Measurements from ENCODE around the gene CFAP45. TPM values are rescaled to one million over a fixed set of nuclear protein-coding genes. Genes with fewer than 3 reads are reported as not detected.

Gene CFAP45
- total and polyA plus RNA-seq, 9 of the 15 experiments (the other 6 are each of a cell fraction or from before 2014, with no cell fraction given) = 0.65 to 2.4 (median 1.5) TPM

DNA sequence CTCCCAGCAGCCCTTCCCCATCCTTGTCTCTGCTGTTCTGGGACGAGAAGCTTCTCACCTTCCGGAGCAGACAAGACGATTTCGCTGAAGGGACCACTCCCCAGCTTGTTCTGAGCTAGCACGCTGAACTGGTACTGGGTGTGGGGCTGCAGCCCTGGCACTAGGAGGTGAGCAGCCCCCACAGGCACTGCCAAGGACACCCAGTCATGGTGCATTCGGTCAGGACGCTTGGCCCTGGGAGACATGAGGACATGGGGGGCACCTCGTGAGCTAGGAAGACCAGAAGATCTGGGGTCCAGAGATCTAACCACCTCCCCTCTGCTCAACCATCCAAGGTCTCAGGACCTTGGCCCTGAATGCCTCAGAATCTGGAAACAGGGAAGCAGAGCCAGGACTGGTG, 30.7 kb upstream of the CFAP45 start:
- Histone ChIP-seq H3K36me3 (ENCODE audit: control insufficient read depth, insufficient read depth, low read length) (no peaks in the 10 kb centered on the region), H3K9me1 (ENCODE audit: control insufficient read depth, insufficient read depth, low read length) (no peaks in the 10 kb centered on the region), H3K79me2 (ENCODE audit: control insufficient read depth, insufficient read depth, low read length) (no peaks in the 10 kb centered on the region; the same call in 2 of the 3 replicates), H3K4me3 (no peak overlapping the region), H3K27me3 (ENCODE audit: control insufficient read depth in 2 of 2, insufficient read depth in 2 of 2, low read length in 2 of 2) (peaks cover 9 to 45% of the 10 kb centered on the region in 2 experiments; a peak in 4 of 5 replicates), H3K9me3 (replicated peaks; ENCODE audit: control insufficient read depth, insufficient read depth, low read depth, low read length) (no peaks in the 10 kb centered on the region), H3K27ac (ENCODE audit: extremely low read depth, low read depth, low read length) (no peak overlapping the region), H2AFZ (ENCODE audit: low read depth, low read length) (no peak overlapping the region), H3K9ac (ENCODE audit: insufficient read depth in 1 of 2, low read depth in 2 of 2, low read length in 2 of 2) (no peak overlapping the region), H3K4me2 (ENCODE audit: insufficient read depth, low read length) (no peak overlapping the region), H4K20me1 (replicated peaks; ENCODE audit: control insufficient read depth, insufficient read depth, low read length) (no peaks in the 10 kb centered on the region; the same call in 1 of the 2 replicates), H3K4me1 (replicated peaks in 1 of 2; ENCODE audit: control insufficient read depth in 2 of 2, insufficient read depth in 2 of 2, low read length in 2 of 2) (peaks cover 4 to 47% of the 10 kb centered on the region in 2 experiments; a peak in 3 of 5 replicates)
- WGBS (ENCODE audit: insufficient coverage, low coverage, missing lambda C conversion rate) = 46% methylated on average over 8 of the region's 8 CpGs
- DNase-seq (ENCODE audit: extremely low read depth in 1 of 4, low spot score in 3 of 4) (no peak), ATAC-seq (no peak), FAIRE-seq (no peak)
- POLR2A ChIA-PET = interaction anchor here (0.6 to 1.2 kb wide), 3 partner anchors 9 to 778 kb away, joined by 3 to 5 read pairs (median 4); no protein-coding TSS in a partner anchor
- in situ Hi-C loops (cut with MboI) (no loop called here), intact Hi-C loops (cut with micrococcal nuclease) (no loop called here)
- no TSS peak for BruUV-seq (replicated peaks)
- CTCF ChIA-PET (ENCODE audit: low intra/inter-chr PET ratio) = no interaction called here
- TF ChIP-seq REST (IDR thresholded peaks at IDR 0.05; ENCODE audit: borderline replicate concordance) (no peak), REST (CRISPR knock-in tag; IDR thresholded peaks at IDR 0.05; ENCODE audit: low read depth) (no peak), ATF7 (IDR thresholded peaks at IDR 0.05) (no peak), ZNF407 (IDR thresholded peaks at IDR 0.05; ENCODE audit: low read depth) (no peak), NFATC3 (IDR thresholded peaks at IDR 0.05) (no peak)

Measured in K562 (cell line).